Inferior parietal cortex (tissue), 1 donor: ENCODE data around the gene RPSA.
A peak's percentile ranks its signal among the peaks of the same experiment; 100 is the strongest.
"Not testable (repeated sequence)": the region's sequence is repeated elsewhere in the genome, so short reads cannot be mapped to it uniquely, and the experiment has no call there.

Experiments
- DNase-seq: peaks from one replicate; pipeline ENCODE4 v3.0.0-alpha.2; 2016; ENCODE audit errors: extremely low spot score

The RPSA gene

DNA sequence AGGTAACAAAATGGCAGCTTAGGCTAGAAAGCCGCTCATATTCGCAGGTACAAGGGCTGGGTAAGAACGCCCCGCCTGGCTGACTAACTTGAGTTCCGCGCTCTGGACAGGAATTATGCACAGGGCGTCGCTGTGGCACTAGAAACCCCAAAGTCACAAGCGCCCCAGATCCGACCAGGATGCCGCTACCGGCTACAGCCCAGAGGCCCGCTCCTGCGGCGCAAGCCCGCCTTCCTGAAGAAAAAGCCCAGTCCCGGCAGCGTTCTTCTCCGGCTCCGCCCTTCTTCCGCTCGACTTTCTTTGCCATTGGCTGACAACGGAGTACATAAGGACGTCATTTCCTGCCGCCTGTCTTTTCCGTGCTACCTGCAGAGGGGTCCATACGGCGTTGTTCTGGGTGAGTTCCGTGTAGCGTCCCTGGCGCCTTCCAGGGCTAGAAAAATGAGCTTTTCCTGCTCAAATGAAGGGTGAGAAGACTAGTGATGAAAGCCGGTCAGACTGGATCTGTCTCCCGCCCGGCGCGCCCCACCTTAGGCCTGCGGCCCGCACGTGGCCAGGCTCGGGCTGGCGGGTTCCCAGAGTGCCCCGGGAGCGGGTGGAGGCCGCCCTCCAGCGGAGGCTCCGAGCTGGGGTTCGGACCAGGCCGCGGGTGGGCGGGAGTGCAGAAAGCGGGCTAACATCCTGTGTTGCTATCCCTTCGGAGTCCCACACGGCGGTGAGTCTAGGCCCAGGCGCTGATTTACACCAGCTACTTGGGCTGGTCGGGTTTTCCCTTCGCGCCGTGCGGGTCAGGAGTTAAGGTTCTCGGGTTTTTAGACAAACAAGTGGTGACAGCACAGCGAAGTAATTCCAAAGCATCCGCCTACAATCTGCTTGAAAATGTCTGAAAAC is at the start of gene RPSA:
RPSA (plus strand) TSS at position 353 of the 891 bp plus-strand sequence. CDS start 934 bp downstream, outside the sequence.
- peak; percentile 98 for DNase-seq

GRCh38 chr3:39358333-39358732 is 48.2 kb upstream of the RPSA start:
- no peak for DNase-seq

DNA sequence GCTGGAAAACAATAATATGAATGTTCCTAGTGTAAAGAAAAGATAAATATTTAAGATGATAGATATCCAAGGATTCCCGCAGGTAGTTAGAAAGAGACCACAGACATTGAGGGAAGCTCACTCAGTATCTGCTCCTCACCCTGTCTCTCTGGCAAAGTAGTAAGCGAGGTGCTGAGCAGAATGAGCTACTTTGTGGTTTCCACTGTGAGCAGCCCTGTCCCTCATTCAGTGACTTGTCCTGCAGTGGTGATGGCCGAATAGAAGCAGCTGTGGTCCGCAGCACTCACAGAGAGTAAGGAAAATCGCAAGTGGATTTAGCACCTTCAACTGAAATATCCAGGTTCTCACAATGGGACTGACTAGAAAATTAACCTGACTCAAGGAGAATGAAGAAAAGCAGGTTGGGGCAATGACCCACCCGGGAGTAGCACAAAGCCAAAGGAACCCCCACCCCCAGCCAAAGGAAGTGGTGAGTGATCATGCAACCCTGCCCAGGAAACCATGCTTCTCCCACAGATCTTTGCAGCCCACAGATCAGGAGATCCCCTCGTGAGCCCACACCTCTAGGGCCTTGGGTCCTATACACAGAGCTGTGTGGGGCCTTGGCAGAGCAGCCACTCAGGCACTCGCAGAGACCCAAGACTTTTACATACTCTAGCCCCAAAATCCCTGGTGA is 45.1 kb upstream of the RPSA start:
- DNase-seq = no peak

GRCh38 chr3:39362192-39362591 is 44.3 kb upstream of the RPSA start:
- DNase-seq = no peak

- no peak for DNase-seq
Observed at GRCh38 chr3:39362812-39363211, 43.7 kb upstream of the RPSA start.

DNA sequence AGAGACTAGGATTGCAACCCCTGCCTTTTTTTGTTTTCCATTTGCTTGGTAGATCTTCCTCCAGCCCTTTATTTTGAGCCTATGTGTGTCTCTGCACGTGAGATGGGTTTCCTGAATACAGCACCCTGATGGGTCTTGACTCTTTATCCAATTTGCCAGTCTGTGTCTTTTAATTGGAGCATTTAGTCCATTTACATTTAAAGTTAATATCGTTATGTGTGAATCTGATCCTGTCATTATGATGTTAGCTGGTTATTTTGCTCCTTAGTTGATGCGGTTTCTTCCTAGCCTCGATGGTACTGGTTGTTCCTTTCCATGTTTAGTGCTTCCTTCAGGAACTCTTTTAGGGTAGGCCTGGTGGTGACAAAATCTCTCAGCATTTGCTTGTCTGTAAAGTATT is 36.1 kb upstream of the RPSA start:
- not testable (repeated sequence) for DNase-seq

DNA sequence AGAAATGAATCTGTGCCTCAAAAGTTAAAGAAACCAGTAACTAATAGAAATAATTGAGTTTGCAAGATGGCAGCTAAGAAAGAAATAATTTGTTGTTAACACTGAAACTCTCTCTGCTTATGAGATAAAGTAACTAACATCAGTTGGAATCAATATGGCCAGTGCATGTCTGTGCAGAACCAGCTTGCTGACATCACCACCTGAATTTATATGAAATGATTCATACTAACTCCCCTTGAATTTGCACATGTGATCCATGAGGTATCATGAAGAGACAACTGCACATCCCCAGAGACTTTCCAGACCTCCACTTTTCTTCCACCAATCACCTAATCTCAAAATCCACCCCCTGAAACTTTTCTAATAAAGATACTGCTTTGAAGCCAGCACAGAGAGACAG is 33.7 kb upstream of the RPSA start:
- DNase-seq = no peak

- DNase-seq = no peak
Observed at GRCh38 chr3:39376959-39377634, 29.4 kb upstream of the RPSA start.

GRCh38 chr3:39378088-39378487 is 28.4 kb upstream of the RPSA start:
- peak; percentile 17 for DNase-seq

DNA sequence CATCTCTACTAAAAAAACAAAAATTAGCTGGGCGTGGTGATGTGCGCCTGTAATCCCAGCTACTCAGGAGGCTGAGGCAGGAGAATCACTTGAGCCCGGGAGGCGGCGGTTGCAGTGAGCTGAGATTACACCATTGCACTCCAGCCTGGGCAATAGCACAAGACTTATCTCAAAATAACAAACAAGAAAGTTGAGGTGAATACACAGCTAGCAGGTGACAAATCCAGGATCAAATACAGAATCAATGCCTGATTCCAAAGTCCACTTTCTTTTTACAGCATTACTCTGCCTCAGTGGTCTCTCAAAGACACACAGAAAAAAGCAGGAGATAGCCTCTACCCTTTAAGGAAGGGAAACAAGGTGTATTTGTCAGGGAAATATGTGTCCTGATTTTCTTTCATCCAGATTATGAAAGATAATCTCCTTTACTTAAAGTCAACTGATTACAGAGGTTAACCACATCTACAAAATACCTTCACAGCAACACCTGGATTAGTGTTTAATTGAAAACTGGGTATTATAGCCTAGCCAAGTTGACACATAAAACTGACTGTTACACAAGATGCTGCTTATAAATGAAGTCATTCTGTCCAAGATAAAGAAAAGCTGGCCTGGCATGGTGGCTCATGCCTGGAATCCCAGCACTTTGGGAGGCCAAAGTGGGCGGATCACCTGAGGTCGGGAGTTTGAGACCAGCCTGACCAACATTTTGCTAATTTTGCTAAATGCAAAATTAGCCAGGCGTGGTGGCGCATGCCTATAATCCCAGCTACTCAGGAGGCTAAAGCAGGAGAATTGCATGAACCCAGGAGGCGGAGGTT is 27.4 kb upstream of the RPSA start:
- no peak for DNase-seq

DNA sequence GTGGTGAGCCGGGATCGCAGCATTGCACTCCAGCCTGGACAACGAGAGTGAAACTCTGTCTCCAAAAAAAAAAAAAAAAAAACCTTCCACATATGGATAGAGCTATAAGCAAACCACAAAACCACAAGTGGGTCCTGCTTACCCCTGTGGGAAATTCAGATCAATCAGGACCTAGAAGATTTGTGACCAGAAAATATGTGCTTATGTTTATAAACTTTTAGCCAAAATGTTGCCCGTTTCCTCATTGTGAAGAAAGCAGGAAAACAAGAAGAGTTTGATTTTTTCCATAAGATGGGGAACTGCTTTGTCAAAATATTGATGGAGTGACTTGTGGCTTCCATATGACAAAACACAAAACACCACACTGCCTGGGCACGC is 26.8 kb upstream of the RPSA start:
- no peak for DNase-seq

GRCh38 chr3:39381432-39381831 is 25.1 kb upstream of the RPSA start:
- no peak for DNase-seq

- peak; percentile 89 for DNase-seq
Observed at GRCh38 chr3:39383045-39383880, 23.3 kb upstream of the RPSA start, which contains the start of gene SLC25A38. Gene SLC25A38 (plus strand): TSS chr3:39383370. CDS start chr3:39383725, 355 bp downstream.

GRCh38 chr3:39383881-39384664 is 22.4 kb upstream of the RPSA start:
- peak; percentile 96 for DNase-seq

GRCh38 chr3:39384665-39385000 is 21.9 kb upstream of the RPSA start:
- DNase-seq = no peak

DNA sequence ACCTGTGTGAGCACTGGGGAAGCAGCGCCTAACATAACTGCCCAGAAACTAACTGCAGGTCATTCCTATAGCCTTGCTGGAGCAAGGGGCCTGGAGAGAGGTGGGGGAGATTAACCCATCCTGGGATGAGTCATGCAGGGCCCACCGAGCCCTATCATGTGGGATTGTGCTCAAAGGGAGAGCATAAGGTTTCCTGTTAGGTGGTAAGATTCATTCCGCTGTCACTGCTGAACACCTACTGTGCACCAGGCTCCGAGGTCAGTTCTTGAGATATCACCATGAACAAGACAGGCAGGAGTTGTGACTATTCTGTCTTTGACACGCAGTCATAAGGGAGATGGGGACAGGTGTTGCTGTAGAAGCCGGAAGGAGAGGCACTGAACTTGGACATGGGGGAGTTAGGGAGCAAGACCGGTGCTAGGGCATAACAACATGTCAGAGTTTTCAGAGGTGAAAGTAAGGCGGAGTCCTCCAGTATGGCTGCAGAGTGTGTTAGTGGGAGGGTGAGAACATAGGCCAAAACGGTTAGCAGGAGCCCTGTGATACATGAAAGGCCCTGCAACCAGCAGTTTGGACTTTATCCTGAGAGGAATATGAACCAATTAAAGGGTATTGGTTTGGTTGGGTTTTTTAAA is 20.9 kb upstream of the RPSA start:
- DNase-seq = no peak

GRCh38 chr3:39386318-39386717 is 20.2 kb upstream of the RPSA start:
- no peak for DNase-seq

GRCh38 chr3:39387411-39387975 is 19.0 kb upstream of the RPSA start:
- DNase-seq = no peak

- no peak for DNase-seq
Observed at GRCh38 chr3:39388153-39388552, 18.4 kb upstream of the RPSA start.
